BLaER1 (cell line): Measurements from ENCODE around the gene SF3A1.
"Not testable (repeated sequence)": the region's sequence is repeated elsewhere in the genome, so short reads cannot be mapped to it uniquely, and the experiment has no call there.

Experiments
- H3K27ac ChIP-seq: shearing (Covaris generic); formaldehyde crosslinking; 2 replicates; pipeline ENCODE4 v1.8.1; 2022
- H3K27me3 ChIP-seq: shearing (Covaris generic); formaldehyde crosslinking; 2 replicates; pipeline ENCODE4 v1.8.1; 2022
- H3K36me3 ChIP-seq: shearing (Covaris generic); formaldehyde crosslinking; 2 replicates; pipeline ENCODE4 v1.8.1; 2022
- H3K4me1 ChIP-seq: shearing (Covaris generic); formaldehyde crosslinking; 2 replicates; pipeline ENCODE4 v1.8.1; 2022
- H3K4me2 ChIP-seq: shearing (Covaris generic); formaldehyde crosslinking; 2 replicates; pipeline ENCODE4 v1.8.1; 2022
- H3K4me3 ChIP-seq: shearing (Covaris generic); formaldehyde crosslinking; 2 replicates; pipeline ENCODE4 v1.8.1; 2022
- H3K9ac ChIP-seq: shearing (Covaris generic); formaldehyde crosslinking; 2 replicates; pipeline ENCODE4 v1.8.1; 2022
- H3K9me3 ChIP-seq: shearing (Covaris generic); formaldehyde crosslinking; 2 replicates; pipeline ENCODE4 v1.8.1; 2022
- H4K20me1 ChIP-seq: shearing (Covaris generic); formaldehyde crosslinking; 2 replicates; pipeline ENCODE4 v1.8.1; 2022
- Cebpa-rat ChIP-seq: shearing (Covaris generic); IDR thresholded peaks from 2 replicates; pipeline ENCODE4 v1.8.1; 2022

SF3A1 gene, protein sequence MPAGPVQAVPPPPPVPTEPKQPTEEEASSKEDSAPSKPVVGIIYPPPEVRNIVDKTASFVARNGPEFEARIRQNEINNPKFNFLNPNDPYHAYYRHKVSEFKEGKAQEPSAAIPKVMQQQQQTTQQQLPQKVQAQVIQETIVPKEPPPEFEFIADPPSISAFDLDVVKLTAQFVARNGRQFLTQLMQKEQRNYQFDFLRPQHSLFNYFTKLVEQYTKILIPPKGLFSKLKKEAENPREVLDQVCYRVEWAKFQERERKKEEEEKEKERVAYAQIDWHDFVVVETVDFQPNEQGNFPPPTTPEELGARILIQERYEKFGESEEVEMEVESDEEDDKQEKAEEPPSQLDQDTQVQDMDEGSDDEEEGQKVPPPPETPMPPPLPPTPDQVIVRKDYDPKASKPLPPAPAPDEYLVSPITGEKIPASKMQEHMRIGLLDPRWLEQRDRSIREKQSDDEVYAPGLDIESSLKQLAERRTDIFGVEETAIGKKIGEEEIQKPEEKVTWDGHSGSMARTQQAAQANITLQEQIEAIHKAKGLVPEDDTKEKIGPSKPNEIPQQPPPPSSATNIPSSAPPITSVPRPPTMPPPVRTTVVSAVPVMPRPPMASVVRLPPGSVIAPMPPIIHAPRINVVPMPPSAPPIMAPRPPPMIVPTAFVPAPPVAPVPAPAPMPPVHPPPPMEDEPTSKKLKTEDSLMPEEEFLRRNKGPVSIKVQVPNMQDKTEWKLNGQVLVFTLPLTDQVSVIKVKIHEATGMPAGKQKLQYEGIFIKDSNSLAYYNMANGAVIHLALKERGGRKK

DNA sequence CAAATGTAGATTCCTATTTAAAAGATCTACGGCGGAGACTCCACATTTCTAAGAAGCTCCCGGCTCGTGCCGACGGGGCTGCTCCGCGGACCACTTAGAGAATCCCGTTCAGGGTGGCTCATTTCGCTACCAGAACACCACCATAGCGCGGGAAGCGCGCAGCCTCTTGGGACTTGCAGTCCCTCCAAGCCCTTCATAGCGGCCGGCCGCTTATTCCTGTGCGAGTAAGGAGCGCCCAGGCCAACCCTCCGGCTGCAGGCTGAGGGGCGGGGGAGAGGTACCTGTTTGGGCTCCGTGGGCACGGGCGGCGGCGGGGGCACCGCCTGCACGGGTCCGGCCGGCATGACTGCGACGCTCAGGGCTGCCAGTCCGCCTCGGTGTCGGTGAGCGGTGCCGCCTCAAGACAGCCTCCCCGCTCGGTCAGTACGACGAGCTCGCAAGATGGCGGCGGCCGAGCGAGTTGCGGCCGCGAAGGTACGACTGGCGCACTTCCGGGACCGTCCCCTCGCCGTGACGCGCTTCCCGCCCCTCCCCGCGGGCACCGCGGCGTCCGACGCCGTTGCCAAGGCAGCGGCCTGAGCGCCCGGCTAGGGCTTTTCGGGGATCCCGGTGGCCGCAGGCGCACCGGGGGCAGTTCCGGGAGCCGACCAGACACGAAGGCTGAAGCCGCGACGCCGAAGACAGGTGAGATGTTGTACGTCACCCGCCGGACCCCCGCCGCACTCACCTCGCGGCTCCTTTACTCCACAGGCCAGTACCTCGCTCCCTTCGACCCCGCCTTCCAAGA, at the start of gene SF3A1, which contains the start of gene CCDC157:
Gene SF3A1, minus strand, starts transcription at position 446 of the 787 bp plus-strand sequence. Its CDS starts 102 bp downstream, at position 344.
Gene CCDC157, plus strand, starts transcription at position 559 of the 787 bp plus-strand sequence. CDS start 8,994 bp downstream, outside the sequence.
- peaks cover 47% of the 10 kb centered on the region for H4K20me1 ChIP-seq
- no peaks in the 10 kb centered on the region for H3K9me3 ChIP-seq
- peak within 1 kb of the TSS; percentile 100 for H3K4me3 ChIP-seq
- peaks cover 39% of the 10 kb centered on the region for H3K4me1 ChIP-seq
- peaks cover 7% of the 10 kb centered on the region; the same call in 1 of the 2 replicates for H3K27me3 ChIP-seq
- H3K4me2 ChIP-seq, result peak within 1 kb of the TSS; percentile 92
- no peak for TF ChIP-seq Cebpa-rat
- H3K27ac ChIP-seq, result peak within 1 kb of the TSS; percentile 93
- peaks cover 29% of the 10 kb centered on the region for H3K36me3 ChIP-seq
- peak within 1 kb of the TSS; percentile 96 for H3K9ac ChIP-seq

DNA sequence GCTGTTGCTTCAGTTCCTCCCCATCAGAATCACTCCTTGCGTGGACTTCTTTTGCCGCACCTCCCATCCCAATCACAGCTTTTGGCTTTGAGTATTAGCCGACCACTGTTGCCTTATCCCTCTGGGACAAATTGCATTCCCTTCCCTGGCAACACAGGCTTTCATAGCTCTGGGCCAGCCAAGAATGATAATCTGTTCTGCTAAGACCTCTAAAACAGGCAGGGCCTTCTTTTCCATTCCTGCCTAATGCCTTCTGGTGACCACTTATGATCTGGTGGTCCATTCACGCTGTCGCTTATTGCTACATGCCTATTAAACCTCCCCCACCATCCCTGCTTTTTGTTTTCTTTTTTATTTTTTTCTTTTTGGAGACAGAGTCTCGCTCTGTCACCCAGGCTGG, 49.7 kb upstream of the SF3A1 start:
- Histone ChIP-seq H3K4me2 (no peak overlapping the region), H3K9me3 (no peaks in the 10 kb centered on the region), H3K9ac (no peak overlapping the region), H3K4me1 (no peaks in the 10 kb centered on the region), H3K27me3 (no peaks in the 10 kb centered on the region), H3K36me3 (peaks cover 81% of the 10 kb centered on the region), H3K27ac (no peak overlapping the region), H3K4me3 (no peak overlapping the region), H4K20me1 (peaks cover 8% of the 10 kb centered on the region; the same call in 1 of the 2 replicates)
- TF ChIP-seq Cebpa-rat, result no peak

DNA sequence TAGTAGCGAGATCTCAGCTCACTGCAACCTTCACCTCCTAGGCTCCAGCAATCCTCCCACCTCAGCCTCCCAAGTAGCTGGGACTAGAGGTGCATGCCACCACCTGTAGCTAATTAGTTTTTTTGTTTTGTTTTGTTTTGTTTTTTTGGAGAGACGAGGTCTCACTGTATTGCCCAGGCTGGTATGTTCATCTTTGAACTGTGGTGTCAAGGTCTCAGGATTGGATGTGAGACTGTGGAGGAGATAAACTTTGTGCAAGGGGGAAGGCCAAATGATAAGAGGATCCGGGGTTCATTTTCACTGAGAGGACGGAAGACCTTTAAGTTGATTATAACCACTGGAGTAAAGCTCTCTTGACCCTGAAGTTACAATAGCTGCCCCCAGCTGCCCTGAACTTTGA, 49.0 kb upstream of the SF3A1 start:
- Histone ChIP-seq H4K20me1 (peaks cover 8% of the 10 kb centered on the region; the same call in 1 of the 2 replicates), H3K36me3 (peaks cover 74% of the 10 kb centered on the region), H3K9ac (no peak overlapping the region), H3K4me3 (no peak overlapping the region), H3K27me3 (no peaks in the 10 kb centered on the region), H3K9me3 (no peaks in the 10 kb centered on the region), H3K4me2 (no peak overlapping the region), H3K4me1 (no peaks in the 10 kb centered on the region), H3K27ac (no peak overlapping the region)
- no peak for TF ChIP-seq Cebpa-rat

DNA sequence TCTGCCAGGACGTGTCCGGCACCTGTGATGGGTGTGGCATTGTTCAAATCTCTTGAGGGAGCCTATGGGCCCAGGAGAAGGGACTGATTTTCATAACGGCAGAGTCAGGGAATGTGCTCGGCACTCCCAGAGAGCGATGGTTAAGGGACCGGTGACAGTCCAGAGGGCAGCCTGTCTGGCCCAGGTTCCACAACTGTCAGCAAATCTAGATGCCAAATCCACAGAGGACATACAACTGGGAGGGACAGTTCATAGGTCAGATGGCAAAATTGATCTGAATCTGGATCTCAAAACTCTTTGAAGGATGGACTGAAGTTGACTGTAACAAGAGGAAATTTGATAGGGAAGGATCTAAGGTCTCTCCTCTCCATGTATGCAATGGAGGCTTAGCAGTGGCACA, 47.6 kb upstream of the SF3A1 start:
- Histone ChIP-seq H3K4me1 (no peaks in the 10 kb centered on the region; the same call in 1 of the 2 replicates), H3K9ac (no peak overlapping the region), H3K4me3 (no peak overlapping the region), H3K9me3 (no peaks in the 10 kb centered on the region), H4K20me1 (peaks cover 18% of the 10 kb centered on the region), H3K27me3 (no peaks in the 10 kb centered on the region), H3K4me2 (no peak overlapping the region), H3K36me3 (peaks cover 60% of the 10 kb centered on the region), H3K27ac (no peak overlapping the region)
- TF ChIP-seq Cebpa-rat, result no peak

DNA sequence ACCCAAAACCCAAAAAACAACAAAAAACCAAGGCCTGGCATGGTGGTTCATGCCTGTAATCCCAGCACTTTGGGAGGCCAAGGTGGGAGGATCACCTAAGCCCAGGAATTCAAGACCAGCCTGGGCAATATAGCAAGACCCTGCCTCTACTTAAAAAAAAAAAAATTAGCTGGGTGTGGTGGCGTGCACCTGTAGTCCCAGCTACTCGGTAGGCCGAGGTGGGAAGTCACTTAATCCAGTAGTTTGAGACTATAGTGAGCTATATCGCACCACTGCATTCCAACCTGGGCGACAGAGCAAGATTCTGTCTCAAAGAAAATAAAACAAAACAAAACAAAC, 46.0 kb upstream of the SF3A1 start:
- H3K4me1 ChIP-seq, result peaks cover 14% of the 10 kb centered on the region
- H3K9me3 ChIP-seq, H3K9ac ChIP-seq, H3K4me2 ChIP-seq, H3K4me3 ChIP-seq, H3K27ac ChIP-seq, H3K27me3 ChIP-seq: not testable (repeated sequence)
- H4K20me1 ChIP-seq, result peaks cover 33% of the 10 kb centered on the region
- peaks cover 44% of the 10 kb centered on the region for H3K36me3 ChIP-seq

DNA sequence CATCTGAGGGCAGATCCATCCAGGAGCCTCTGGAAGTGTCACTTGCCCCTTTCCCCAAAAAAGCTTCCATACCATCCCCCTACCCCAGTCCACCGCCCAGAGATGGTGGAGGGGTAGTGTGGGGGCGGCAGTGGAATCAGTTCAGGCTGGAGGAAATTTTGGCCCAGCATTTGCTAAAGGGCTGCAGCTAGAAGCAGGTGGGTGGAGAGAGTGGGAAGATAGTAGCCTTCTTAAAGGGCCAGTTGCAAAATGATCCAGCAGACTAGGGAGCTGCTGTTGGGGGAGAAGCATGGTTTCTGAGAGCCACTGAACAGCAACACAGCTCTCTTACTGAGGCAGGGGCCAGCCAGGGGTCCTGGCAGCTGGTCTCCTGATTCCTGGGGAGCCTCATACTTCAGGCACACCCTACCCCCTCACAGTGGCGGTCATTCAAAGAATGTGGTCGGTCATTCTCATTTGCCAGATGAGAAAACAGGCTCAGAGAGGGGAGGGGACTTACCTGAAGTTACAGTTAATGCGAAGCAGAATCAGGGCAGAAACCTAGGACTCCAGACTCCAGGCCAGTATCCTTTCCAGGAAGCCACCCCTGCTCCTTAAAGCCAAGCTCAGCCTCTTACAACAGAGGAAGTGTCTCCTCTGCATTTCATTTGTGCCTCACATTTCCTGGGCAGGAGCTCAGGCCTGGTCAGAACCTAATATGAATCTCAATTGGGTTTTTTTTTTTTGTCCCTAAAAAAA, 45.5 kb upstream of the SF3A1 start:
- Histone ChIP-seq H3K9me3 (no peaks in the 10 kb centered on the region), H3K4me3 (no peak overlapping the region), H3K4me1 (peaks cover 20% of the 10 kb centered on the region), H3K27me3 (peaks cover 4% of the 10 kb centered on the region; the same call in 1 of the 2 replicates), H3K36me3 (peaks cover 39% of the 10 kb centered on the region), H3K27ac (no peak overlapping the region), H3K9ac (no peak overlapping the region; the same call in 1 of the 2 replicates), H4K20me1 (peaks cover 35% of the 10 kb centered on the region), H3K4me2 (no peak overlapping the region)
- no peak for TF ChIP-seq Cebpa-rat

DNA sequence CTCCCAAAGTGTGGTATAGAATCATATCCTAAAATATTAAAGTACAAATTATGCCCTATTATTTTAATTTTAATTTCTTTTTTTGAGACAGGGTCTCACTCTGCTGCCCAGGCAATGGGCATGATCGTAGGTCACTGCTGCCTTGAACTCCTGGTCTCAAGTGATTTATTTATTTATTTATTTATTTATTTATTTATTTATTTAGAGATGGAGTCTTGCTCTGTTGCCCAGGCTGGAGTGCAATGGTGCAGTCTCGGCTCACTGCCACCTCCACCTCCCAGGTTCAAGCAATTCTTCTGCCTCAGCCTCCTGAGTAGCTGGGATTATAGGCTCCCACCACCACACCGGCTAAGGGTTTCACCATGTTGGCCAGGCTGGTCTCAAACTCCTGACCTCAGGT, 44.3 kb upstream of the SF3A1 start:
- H4K20me1 ChIP-seq, result peaks cover 35% of the 10 kb centered on the region

DNA sequence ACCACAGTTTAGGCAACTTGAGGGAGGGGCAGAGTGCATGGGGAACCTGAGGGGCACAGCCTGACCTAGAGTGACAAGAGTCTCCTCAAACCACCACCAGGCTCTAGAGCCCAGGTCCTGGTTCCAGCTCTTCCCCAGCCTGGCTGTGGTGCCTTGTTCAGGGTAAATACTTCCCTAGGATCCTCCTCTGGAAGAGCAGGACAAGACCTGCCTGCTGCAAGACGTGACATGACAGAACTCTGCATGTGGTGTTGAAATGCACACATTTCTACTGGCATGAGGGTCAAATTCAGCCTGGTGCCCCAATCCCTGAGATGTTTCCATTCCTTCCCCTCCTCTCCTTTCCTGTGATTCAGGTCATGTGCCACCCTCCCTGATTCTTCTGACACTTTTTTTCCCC, 43.5 kb upstream of the SF3A1 start:
- peaks cover 27% of the 10 kb centered on the region for H4K20me1 ChIP-seq

More for the DNA sequence above, 44.3 kb upstream of the SF3A1 start:
- not testable (repeated sequence) for H3K9ac ChIP-seq, H3K4me3 ChIP-seq, H3K9me3 ChIP-seq, H3K27me3 ChIP-seq, H3K4me2 ChIP-seq, H3K27ac ChIP-seq
- Histone ChIP-seq H3K36me3 (peaks cover 27% of the 10 kb centered on the region; the same call in 1 of the 2 replicates), H3K4me1 (peaks cover 28% of the 10 kb centered on the region)

DNA sequence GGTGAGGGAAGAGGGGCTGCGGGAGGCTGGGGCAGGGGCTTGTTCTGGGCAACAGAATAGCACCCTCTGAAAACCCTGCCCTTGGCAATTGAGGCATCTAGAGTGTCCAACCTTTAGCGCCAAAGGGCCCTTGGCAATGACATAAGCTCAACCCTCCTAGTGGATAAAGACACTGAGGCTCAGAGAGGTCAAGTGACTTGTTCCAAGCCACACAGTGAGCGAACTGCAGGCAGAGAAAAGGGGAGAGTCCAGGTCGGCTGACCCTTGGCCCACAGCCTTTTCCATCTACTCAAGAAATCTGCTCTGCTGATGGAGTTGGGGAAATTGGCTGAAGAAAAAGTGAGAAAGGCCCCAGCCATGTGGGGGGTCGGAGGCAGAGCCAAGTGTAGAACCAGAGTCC, 43.0 kb upstream of the SF3A1 start:
- H3K36me3 ChIP-seq, result peaks cover 26% of the 10 kb centered on the region; the same call in 1 of the 2 replicates
- TF ChIP-seq Cebpa-rat, result no peak
- no peak overlapping the region for H3K4me3 ChIP-seq
- peaks cover 27% of the 10 kb centered on the region for H4K20me1 ChIP-seq
- H3K9me3 ChIP-seq, result no peaks in the 10 kb centered on the region
- H3K27ac ChIP-seq, result no peak overlapping the region
- H3K4me2 ChIP-seq, result no peak overlapping the region
- no peak overlapping the region for H3K9ac ChIP-seq
- H3K27me3 ChIP-seq, result peaks cover 4% of the 10 kb centered on the region; the same call in 1 of the 2 replicates
- peaks cover 31% of the 10 kb centered on the region for H3K4me1 ChIP-seq

More for the DNA sequence above, 43.5 kb upstream of the SF3A1 start:
- Histone ChIP-seq H3K9me3 (no peaks in the 10 kb centered on the region), H3K4me3 (no peak overlapping the region), H3K36me3 (peaks cover 26% of the 10 kb centered on the region; the same call in 1 of the 2 replicates), H3K9ac (no peak overlapping the region), H3K4me1 (peaks cover 31% of the 10 kb centered on the region), H3K27ac (no peak overlapping the region), H3K4me2 (no peak overlapping the region), H3K27me3 (peaks cover 4% of the 10 kb centered on the region; the same call in 1 of the 2 replicates)
- no peak for TF ChIP-seq Cebpa-rat
